ENCODE data around the gene FRG1.
"Not testable (repeated sequence)": the region's sequence is repeated elsewhere in the genome, so short reads cannot be mapped to it uniquely, and the experiment has no call there.

DNA sequence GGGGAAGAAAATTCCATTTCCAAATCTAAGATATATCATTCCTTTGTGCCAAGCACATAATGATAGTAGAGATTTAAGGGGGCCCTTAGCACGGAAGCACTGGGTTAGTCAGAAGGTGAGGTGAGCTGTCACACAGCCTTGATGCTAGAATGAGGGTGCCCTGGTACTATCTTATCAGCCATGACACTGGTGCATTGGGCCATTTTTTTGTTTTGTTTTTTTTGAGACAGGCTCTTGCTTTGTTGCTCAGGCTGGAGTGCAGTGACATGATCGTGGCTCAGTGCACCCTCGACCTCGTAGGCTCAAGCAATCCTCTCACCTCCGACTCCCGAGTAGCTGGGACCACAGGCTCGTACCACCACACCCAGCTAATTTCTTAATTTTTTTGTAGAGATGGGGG is 7.8 kb downstream of the FRG1 start:
- TF ChIP-seq, protein P1, sequence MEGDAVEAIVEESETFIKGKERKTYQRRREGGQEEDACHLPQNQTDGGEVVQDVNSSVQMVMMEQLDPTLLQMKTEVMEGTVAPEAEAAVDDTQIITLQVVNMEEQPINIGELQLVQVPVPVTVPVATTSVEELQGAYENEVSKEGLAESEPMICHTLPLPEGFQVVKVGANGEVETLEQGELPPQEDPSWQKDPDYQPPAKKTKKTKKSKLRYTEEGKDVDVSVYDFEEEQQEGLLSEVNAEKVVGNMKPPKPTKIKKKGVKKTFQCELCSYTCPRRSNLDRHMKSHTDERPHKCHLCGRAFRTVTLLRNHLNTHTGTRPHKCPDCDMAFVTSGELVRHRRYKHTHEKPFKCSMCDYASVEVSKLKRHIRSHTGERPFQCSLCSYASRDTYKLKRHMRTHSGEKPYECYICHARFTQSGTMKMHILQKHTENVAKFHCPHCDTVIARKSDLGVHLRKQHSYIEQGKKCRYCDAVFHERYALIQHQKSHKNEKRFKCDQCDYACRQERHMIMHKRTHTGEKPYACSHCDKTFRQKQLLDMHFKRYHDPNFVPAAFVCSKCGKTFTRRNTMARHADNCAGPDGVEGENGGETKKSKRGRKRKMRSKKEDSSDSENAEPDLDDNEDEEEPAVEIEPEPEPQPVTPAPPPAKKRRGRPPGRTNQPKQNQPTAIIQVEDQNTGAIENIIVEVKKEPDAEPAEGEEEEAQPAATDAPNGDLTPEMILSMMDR (IDR thresholded peaks at IDR 0.05; ENCODE audit: low read length): not testable (repeated sequence)
- not testable (repeated sequence) for TF ChIP-seq EZH2 (optimal IDR thresholded peaks at IDR 0.05; ENCODE audit: low read depth, low read length); EZH2phosphoT487 (IDR thresholded peaks at IDR 0.05; ENCODE audit: low read length)
